OCI-M2 (cell line): ENCODE measurements around the gene PHACTR3.

Source experiments
- DNase-seq: peaks from one replicate; lab custom pipeline; 2025; ENCODE audit not compliant: unreplicated experiment; lab: John Stamatoyannopoulos, UW

Gene PHACTR3

DNA sequence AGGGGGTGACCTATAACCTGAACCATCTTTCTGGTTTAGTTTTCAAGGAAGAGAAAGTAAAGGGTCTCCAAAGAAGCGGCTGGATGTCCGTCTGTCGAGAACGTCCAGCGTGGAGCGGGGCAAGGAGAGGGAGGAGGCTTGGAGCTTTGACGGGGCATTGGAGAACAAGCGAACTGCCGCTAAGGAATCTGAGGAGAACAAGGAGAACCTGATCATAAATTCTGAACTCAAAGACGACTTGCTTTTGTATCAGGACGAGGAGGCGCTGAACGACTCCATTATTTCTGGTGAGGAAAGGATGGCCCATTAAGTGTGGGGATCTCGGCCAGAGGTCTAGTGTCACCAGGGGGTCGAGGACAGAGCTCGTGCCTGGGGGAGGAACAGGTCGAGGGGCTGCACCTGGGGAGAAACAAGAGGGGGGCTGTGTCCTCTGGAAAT lies 169.9 kb downstream of the PHACTR3 start:
- DNase-seq, result no peak

GRCh38 chr20:59774921-59775686 lies 170.8 kb downstream of the PHACTR3 start:
- DNase-seq, result no peak

DNA sequence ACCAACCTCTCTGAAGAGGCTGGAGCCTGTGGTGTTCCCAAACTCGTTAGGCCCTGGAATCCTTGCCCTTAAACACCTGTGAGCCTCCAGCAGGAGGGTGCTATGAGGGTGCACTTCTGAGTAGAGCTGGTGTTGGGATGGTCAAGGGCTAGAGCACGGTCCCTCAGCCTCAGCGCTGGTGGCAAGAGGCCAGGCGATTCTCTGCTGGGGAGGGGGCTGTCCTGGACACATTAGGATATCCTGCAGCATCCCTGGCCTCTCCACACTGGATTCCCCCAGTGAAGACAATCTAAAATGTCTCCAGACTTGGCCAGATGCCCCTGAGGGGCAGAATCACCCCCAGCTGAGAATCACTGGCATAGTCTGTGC lies 171.3 kb downstream of the PHACTR3 start:
- DNase-seq, result no peak

DNA sequence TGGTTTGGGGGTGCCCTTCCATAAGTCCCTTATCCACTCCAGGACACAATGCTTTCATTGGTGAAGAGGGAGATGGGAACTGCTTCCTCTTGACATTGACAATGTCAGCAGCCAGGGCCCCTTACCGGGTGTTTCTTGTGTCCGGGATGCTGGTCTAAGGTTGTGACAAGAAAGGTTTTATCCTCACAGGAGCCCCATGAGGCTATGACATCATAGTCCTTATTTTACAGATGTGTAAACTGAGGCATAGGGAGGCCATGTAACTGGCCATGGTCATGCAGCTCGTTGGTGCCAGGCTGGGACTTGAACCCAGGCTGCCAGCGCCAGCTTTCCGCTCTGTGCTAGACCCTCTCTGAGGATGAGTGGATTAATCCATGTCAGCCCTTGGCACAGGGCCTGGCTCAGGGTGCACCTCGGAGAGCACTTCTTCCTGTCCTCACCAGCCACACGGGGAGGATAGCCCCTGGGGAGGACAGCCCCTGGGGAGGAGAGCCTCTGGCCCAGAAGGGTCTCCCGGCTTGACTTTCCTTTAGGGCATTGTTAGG lies 171.8 kb downstream of the PHACTR3 start:
- no peak for DNase-seq

GRCh38 chr20:59776626-59777330 lies 172.4 kb downstream of the PHACTR3 start:
- no peak for DNase-seq

DNA sequence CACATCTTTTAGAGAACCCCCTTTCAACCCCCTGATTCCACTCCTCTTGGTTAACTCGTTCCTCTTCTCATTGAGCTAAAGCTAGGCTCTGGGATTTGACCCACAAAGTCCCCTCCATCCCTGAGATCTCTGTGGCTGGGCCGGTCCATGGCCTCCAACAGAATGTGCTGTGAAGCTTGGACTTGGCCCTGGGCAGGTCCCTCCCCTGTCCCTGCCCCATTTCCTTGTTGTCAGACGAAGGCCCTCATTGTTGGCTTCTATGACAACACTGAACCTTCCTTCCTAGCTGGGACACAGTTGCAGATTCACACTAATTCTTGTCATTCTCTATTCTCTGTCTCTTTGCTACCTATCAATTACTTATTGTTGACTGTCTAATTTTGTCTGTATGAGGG lies 173.0 kb downstream of the PHACTR3 start:
- no peak for DNase-seq

GRCh38 chr20:59777814-59778575 lies 173.7 kb downstream of the PHACTR3 start:
- no peak for DNase-seq

- DNase-seq, result no peak
These were observed 174.4 kb downstream of the PHACTR3 start for GRCh38 chr20:59778615-59779200.

- DNase-seq, result no peak
These were observed 175.5 kb downstream of the PHACTR3 start for GRCh38 chr20:59779656-59780380.

DNA sequence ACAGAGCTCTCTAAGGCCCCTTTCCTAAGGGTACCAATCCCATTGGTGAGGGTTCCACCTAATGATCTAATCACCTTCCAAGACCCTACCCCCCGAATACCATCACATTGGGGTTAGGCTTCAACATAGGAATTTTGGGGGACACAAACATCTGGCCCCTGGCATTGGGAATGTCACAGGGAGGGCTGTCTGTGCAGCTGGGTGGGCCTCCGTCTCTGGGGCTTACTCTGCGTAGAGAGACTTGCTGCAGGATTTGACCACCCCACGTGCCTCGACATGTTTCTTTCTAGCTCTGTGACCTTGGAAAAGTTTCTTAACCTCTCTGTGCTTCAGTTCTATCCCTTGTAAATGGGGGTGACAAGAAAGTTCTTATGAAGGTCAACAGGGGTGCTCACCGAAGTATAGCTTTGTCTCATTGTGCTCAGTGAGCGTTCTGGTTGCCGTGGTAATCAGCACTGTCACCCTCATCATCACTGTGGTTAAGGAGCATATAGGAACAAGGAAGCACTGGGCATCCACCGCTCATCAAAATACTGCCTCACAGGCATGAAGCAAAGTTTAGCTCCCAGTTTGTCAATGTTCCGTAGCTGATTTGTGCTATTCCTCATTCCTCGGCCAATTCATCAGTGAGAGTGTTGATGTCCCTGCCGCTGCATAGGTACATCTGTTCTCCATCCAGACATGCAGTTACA lies 176.3 kb downstream of the PHACTR3 start:
- DNase-seq, result no peak

- DNase-seq, result no peak
These were observed 176.9 kb downstream of the PHACTR3 start for GRCh38 chr20:59781226-59781625.

- DNase-seq, result no peak
These were observed 178.8 kb downstream of the PHACTR3 start for GRCh38 chr20:59782986-59783640.

- DNase-seq, result no peak
These were observed 179.3 kb downstream of the PHACTR3 start for GRCh38 chr20:59783641-59784010.

- DNase-seq, result no peak
These were observed 180.0 kb downstream of the PHACTR3 start for GRCh38 chr20:59784365-59784764.

- DNase-seq, result no peak
These were observed 180.7 kb downstream of the PHACTR3 start for GRCh38 chr20:59784791-59785668.

GRCh38 chr20:59785669-59785959 lies 181.3 kb downstream of the PHACTR3 start:
- DNase-seq, result no peak

GRCh38 chr20:59785986-59786795 lies 181.9 kb downstream of the PHACTR3 start:
- no peak for DNase-seq
